GM23338 (cell line): Measurements from ENCODE around the gene PQBP1. TPM values are rescaled to one million over a fixed set of nuclear protein-coding genes. Genes with fewer than 3 reads are reported as not detected.

Experiments used
- polyA plus RNA-seq: library from polyadenylated mRNA; unstranded; fragments of >200 nt; fragmentation: Nextera tagmentation; extraction: Ambion mirVana; gene quantifications from 2 replicates; pipeline ENCODE4 v1.2.1, GENCODE V29; 2016
- total RNA-seq: library from RNA; depleted of rRNA; stranded (reverse); fragments of >200 nt; shearing (Covaris generic); gene quantifications from 2 replicates; pipeline ENCODE4 v1.2.3, GENCODE V29; 2014; rRNA removed

The PQBP1 gene
- total and polyA plus RNA-seq, 2 experiments from 2014 or later, result 63.4 to 130 TPM

Other genes with a start within 250 kb of the PQBP1 start
- 0.12 and 0.56 TPM in 2 replicates for gene WAS, start 214.1 kb upstream of the PQBP1 start, total RNA-seq
- gene WAS, start 214.1 kb upstream of the PQBP1 start, polyA plus RNA-seq, result 0.12 and 0.32 TPM in 2 replicates
- gene SUV39H1, start 201.2 kb upstream of the PQBP1 start, total RNA-seq, result 14.1 and 15.2 TPM in 2 replicates
- gene SUV39H1, start 201.2 kb upstream of the PQBP1 start, polyA plus RNA-seq, result 9.0 and 9.5 TPM in 2 replicates
- not detected in 2 replicates for gene GLOD5, start 136.2 kb upstream of the PQBP1 start, total RNA-seq
- not detected in 2 replicates for gene GLOD5, start 136.2 kb upstream of the PQBP1 start, polyA plus RNA-seq
- gene GATA1, start 111.3 kb upstream of the PQBP1 start, total RNA-seq, result not detected in 2 replicates
- not detected in 2 replicates for gene GATA1, start 111.3 kb upstream of the PQBP1 start, polyA plus RNA-seq
- 49.8 and 61.2 TPM in 2 replicates for gene HDAC6, start 95.9 kb upstream of the PQBP1 start, total RNA-seq
- gene HDAC6, start 95.9 kb upstream of the PQBP1 start, polyA plus RNA-seq, result 29.7 and 33.0 TPM in 2 replicates
- gene ERAS, start 71.4 kb upstream of the PQBP1 start, total RNA-seq, result 1.3 TPM in 1 of 2 replicates, not detected in the other
- 1.7 and 2.4 TPM in 2 replicates for gene ERAS, start 71.4 kb upstream of the PQBP1 start, polyA plus RNA-seq
- gene PCSK1N, start 62.3 kb upstream of the PQBP1 start, total RNA-seq, result 4.0 and 15.6 TPM in 2 replicates
- gene PCSK1N, start 62.3 kb upstream of the PQBP1 start, polyA plus RNA-seq, result 12.8 and 16.5 TPM in 2 replicates
- gene TIMM17B, start 162 bp upstream of the PQBP1 start, total RNA-seq, result 61.3 and 67.1 TPM in 2 replicates
- 147 and 158 TPM in 2 replicates for gene TIMM17B, start 162 bp upstream of the PQBP1 start, polyA plus RNA-seq
- 16.4 and 17.7 TPM in 2 replicates for gene SLC35A2, start 13.7 kb downstream of the PQBP1 start, total RNA-seq
- 13.0 and 20.6 TPM in 2 replicates for gene SLC35A2, start 13.7 kb downstream of the PQBP1 start, polyA plus RNA-seq
- gene PIM2, start 21.1 kb downstream of the PQBP1 start, total RNA-seq, result 336 and 359 TPM in 2 replicates
- gene PIM2, start 21.1 kb downstream of the PQBP1 start, polyA plus RNA-seq, result 232 and 237 TPM in 2 replicates
- gene OTUD5, start 59.7 kb downstream of the PQBP1 start, total RNA-seq, result 45.4 and 56.5 TPM in 2 replicates
- gene OTUD5, start 59.7 kb downstream of the PQBP1 start, polyA plus RNA-seq, result 23.5 and 28.7 TPM in 2 replicates
- gene KCND1, start 73.9 kb downstream of the PQBP1 start, total RNA-seq, result 5.3 and 5.6 TPM in 2 replicates
- gene KCND1, start 73.9 kb downstream of the PQBP1 start, polyA plus RNA-seq, result 2.7 and 3.2 TPM in 2 replicates
- 32.7 and 39.1 TPM in 2 replicates for gene GRIPAP1, start 104.3 kb downstream of the PQBP1 start, total RNA-seq
- gene GRIPAP1, start 104.3 kb downstream of the PQBP1 start, polyA plus RNA-seq, result 57.1 and 62.2 TPM in 2 replicates
- gene TFE3, start 145.4 kb downstream of the PQBP1 start, total RNA-seq, result 63.3 and 83.8 TPM in 2 replicates
- 20.8 and 21.4 TPM in 2 replicates for gene TFE3, start 145.4 kb downstream of the PQBP1 start, polyA plus RNA-seq
- 6.8 and 9.9 TPM in 2 replicates for gene CCDC120, start 161.1 kb downstream of the PQBP1 start, total RNA-seq
- gene CCDC120, start 161.1 kb downstream of the PQBP1 start, polyA plus RNA-seq, result 3.3 and 3.6 TPM in 2 replicates
- gene PRAF2, start 176.1 kb downstream of the PQBP1 start, total RNA-seq, result 6.3 and 7.7 TPM in 2 replicates
- 22.1 and 24.3 TPM in 2 replicates for gene PRAF2, start 176.1 kb downstream of the PQBP1 start, polyA plus RNA-seq
- gene WDR45, start 182.0 kb downstream of the PQBP1 start, total RNA-seq, result 26.2 and 36.2 TPM in 2 replicates
- gene WDR45, start 182.0 kb downstream of the PQBP1 start, polyA plus RNA-seq, result 24.9 and 28.8 TPM in 2 replicates
- 15.1 and 22.9 TPM in 2 replicates for gene GPKOW, start 225.8 kb downstream of the PQBP1 start, total RNA-seq
- 8.1 and 9.5 TPM in 2 replicates for gene GPKOW, start 225.8 kb downstream of the PQBP1 start, polyA plus RNA-seq